GM18951 (cell line): ENCODE data around the gene ADI1.

Experiments
- POLR2A ChIP-seq: IDR thresholded peaks from 4 replicates; pipeline ENCODE4 v1.6.1; 2011; ENCODE audit warnings: mild to moderate bottlenecking; ENCODE audit not compliant: insufficient read length, insufficient read depth; ENCODE audit errors: extremely low read depth
- in situ Hi-C: fragments of 300-500 bp; cut with MboI; formaldehyde crosslinking; loops from one replicate; pipeline ENCODE4 v1.12.0; 2022; ENCODE audit warnings: low sequenced_read_pairs, mixed read lengths, inconsistent platforms; ENCODE audit not compliant: unreplicated experiment

The ADI1 gene

GRCh38 chr2:3464401-3465005 is 54.8 kb downstream of the ADI1 start:
- no peak for TF ChIP-seq POLR2A
- in situ Hi-C loops: no loop called here

DNA sequence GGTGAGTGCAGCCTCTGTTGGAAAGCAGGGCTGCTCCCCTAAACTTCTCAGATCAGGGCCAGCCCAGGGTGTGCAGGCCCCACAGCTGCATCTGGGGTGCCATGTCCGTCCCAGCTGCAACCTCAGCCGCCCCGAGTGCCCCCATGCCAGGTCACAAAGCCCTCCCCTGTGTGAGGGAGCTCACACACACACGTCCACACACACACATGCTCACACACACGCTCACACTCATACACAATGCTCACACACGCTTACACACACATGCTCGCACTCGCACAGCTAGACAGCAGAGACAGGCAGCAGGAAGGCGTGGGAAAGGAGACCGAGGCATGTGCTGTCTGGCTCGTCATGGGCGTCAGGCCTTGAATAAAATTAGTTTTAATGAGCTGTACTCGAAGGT is 55.4 kb downstream of the ADI1 start:
- TF ChIP-seq POLR2A: no peak
- in situ Hi-C loops: no loop called here

GRCh38 chr2:3463186-3463835 is 56.0 kb downstream of the ADI1 start:
- in situ Hi-C loops: no loop called here

GRCh38 chr2:3462493-3463104 is 56.7 kb downstream of the ADI1 start:
- TF ChIP-seq POLR2A: no peak
- in situ Hi-C loops: no loop called here

More at GRCh38 chr2:3463186-3463835, 56.0 kb downstream of the ADI1 start:
- no peak for TF ChIP-seq POLR2A

GRCh38 chr2:3461801-3462492 is 57.4 kb downstream of the ADI1 start:
- in situ Hi-C loops: no loop called here
- no peak for TF ChIP-seq POLR2A

DNA sequence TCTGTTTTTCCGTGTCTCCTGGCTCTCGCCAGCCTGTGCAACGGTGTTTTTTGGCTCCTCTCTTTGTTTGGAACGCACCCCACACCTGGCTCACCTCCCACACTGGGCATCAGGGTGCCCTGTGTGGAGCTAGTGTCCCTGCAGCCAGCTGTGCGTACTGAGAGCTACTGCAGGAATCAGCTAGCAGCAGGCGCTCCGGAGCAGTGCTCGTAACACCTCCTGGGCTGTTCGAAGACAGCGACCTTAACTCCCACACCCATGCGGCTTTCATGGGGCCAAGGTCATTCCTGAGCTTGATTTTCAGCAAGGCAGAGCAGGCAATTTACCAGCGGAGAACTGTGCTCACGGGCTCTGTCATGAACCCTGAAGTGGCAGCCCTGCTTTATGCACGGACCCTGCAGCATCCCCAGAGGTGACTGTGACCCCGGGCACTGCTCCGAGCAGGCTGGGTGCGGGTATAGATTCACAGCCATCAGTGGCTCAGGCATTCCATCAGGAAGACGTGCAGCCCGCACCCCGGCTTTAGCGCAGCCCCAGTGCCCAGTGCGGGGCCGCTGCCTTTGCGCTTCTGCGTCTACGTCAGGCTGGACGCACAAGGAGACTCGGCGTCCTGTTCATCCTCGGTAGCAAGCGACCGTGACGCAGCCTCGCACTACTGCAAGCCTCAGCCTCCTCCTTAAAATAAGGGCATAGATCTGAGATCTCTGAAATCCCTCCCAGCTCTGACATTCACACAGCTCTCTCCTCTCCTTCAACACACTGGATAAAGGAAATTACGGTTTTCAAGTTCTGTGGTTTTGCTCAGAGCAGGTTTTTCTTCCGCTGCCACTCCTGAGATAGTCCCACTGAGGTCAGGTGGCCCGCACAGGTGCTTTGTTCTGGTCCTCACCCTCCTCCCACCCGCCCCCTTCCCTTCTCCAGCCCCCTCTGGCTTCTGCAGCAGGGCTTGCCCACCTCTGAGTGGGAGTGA is 58.2 kb downstream of the ADI1 start:
- in situ Hi-C loops: no loop called here
- TF ChIP-seq POLR2A: no peak

DNA sequence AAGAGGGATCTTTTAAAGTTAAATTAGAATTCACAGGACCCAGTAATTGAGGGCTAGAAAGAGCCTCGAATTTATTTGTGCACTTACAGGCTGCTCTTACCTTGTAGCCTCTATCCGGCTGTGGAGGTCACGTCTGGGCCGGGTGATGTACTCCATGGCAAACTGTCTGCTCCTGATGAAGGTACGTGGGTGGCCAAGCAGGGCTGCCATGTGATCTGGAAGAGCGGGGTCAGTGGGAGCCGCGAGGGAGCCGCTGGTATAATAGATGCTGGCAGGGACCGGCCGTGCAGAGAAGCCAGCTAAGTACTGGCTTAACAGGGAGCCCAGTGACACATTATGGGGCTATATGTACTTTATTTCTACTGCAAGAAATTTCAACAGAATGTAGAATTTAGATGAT is 59.2 kb downstream of the ADI1 start:
- TF ChIP-seq POLR2A: no peak
- in situ Hi-C loops: no loop called here

- in situ Hi-C loops: no loop called here
- no peak for TF ChIP-seq POLR2A
Measured at GRCh38 chr2:3459185-3460015, 59.9 kb downstream of the ADI1 start.

- in situ Hi-C loops: no loop called here
Measured at GRCh38 chr2:3458396-3459184, 60.7 kb downstream of the ADI1 start.

GRCh38 chr2:3457524-3458395 is 61.6 kb downstream of the ADI1 start:
- no peak for TF ChIP-seq POLR2A
- in situ Hi-C loops: no loop called here

More at GRCh38 chr2:3458396-3459184, 60.7 kb downstream of the ADI1 start:
- TF ChIP-seq POLR2A: no peak
